HEK293 (cell line): ENCODE results near the gene DDAH1.

Experiments used
- ATF2 ChIP-seq: fragments of 450-650 bp; formaldehyde crosslinking; IDR thresholded peaks from 2 replicates; pipeline ENCODE4 v1.5.1; 2016; ENCODE audit warnings: missing biosample characterization, missing genetic modification characterization, low read depth
- CTCF ChIP-seq: fragments of 450-650 bp; formaldehyde crosslinking; IDR thresholded peaks from 2 replicates; pipeline ENCODE4 v1.5.1; 2016; ENCODE audit warnings: missing biosample characterization, missing genetic modification characterization
- IKZF3 ChIP-seq: fragments of 450-650 bp; IDR thresholded peaks from 2 replicates; pipeline ENCODE4 v1.5.0; 2018; ENCODE audit warnings: missing biosample characterization, mild to moderate bottlenecking, missing genetic modification characterization, moderate library complexity
- KLF1 ChIP-seq: fragments of 450-650 bp; formaldehyde crosslinking; IDR thresholded peaks from 2 replicates; pipeline ENCODE4 v1.5.1; 2016; ENCODE audit warnings: missing biosample characterization, missing genetic modification characterization
- KLF10 ChIP-seq: fragments of 450-650 bp; IDR thresholded peaks from 2 replicates; pipeline ENCODE4 v1.5.1; 2018; ENCODE audit warnings: missing biosample characterization, mild to moderate bottlenecking, missing genetic modification characterization
- PBX3 ChIP-seq: sonication (generic); formaldehyde crosslinking; IDR thresholded peaks from 2 replicates; pipeline ENCODE4 v1.8.1; 2022; ENCODE audit warnings: mild to moderate bottlenecking, moderate library complexity, missing genetic modification reagents
- SETDB1 ChIP-seq: IDR thresholded peaks from one replicate; pipeline ENCODE4 v1.6.1; 2017; ENCODE audit warnings: mild to moderate bottlenecking, low read length, moderate library complexity, mixed read lengths; ENCODE audit not compliant: insufficient read length
- TRIM28 ChIP-seq: IDR thresholded peaks from 2 replicates; pipeline ENCODE4 v1.6.1; 2011; ENCODE audit warnings: low read length, control low read depth, borderline replicate concordance
- ZBTB48 ChIP-seq: fragments of 450-650 bp; formaldehyde crosslinking; IDR thresholded peaks from 2 replicates; pipeline ENCODE4 v1.5.1; 2016; ENCODE audit warnings: missing biosample characterization, missing genetic modification characterization
- ZNF169 ChIP-seq: fragments of 450-650 bp; formaldehyde crosslinking; IDR thresholded peaks from 2 replicates; pipeline ENCODE4 v1.5.1; 2016; ENCODE audit warnings: missing biosample characterization, missing genetic modification characterization
- ZNF23 ChIP-seq: fragments of 450-650 bp; formaldehyde crosslinking; IDR thresholded peaks from 2 replicates; pipeline ENCODE4 v1.5.1; 2016; ENCODE audit warnings: missing biosample characterization, missing genetic modification characterization, borderline replicate concordance
- ZNF501 ChIP-seq: fragments of 450-650 bp; formaldehyde crosslinking; IDR thresholded peaks from 2 replicates; pipeline ENCODE4 v1.5.1; 2016; ENCODE audit warnings: missing biosample characterization, missing genetic modification characterization
- TF ChIP-seq, protein P1 (sequence below): fragments of 450-650 bp; formaldehyde crosslinking; IDR thresholded peaks from 2 replicates; pipeline ENCODE4 v1.5.1; 2016; ENCODE audit warnings: missing biosample characterization, missing genetic modification characterization

GRCh38 chr1:85387781-85388180 lies 77.2 kb downstream of the DDAH1 start:
- TF ChIP-seq CTCF (tag by site-specific recombination) (no peak), ATF2 (no peak), SETDB1 (no peak), TRIM28 (no peak), KLF10 (tag by site-specific recombination) (no peak), ZNF501 (tag by site-specific recombination) (no peak), KLF1 (no peak), IKZF3 (tag by site-specific recombination) (no peak), PBX3 (CRISPR knock-in tag) (no peak), ZNF23 (tag by site-specific recombination) (no peak), ZBTB48 (tag by site-specific recombination) (no peak), ZNF169 (tag by site-specific recombination) (no peak)
- TF ChIP-seq, protein P1, sequence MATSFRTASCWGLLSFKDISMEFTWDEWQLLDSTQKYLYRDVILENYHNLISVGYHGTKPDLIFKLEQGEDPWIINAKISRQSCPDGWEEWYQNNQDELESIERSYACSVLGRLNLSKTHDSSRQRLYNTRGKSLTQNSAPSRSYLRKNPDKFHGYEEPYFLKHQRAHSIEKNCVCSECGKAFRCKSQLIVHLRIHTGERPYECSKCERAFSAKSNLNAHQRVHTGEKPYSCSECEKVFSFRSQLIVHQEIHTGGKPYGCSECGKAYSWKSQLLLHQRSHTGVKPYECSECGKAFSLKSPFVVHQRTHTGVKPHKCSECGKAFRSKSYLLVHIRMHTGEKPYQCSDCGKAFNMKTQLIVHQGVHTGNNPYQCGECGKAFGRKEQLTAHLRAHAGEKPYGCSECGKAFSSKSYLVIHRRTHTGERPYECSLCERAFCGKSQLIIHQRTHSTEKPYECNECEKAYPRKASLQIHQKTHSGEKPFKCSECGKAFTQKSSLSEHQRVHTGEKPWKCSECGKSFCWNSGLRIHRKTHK (tag by site-specific recombination): no peak
